GM18873 (cell line): ENCODE measurements around the gene USP17L24.
"Not testable (repeated sequence)": the region's sequence is repeated elsewhere in the genome, so short reads cannot be mapped to it uniquely, and the experiment has no call there.

Source experiments
- ATAC-seq: cut with Tn5 transposase; IDR thresholded peaks from one replicate; pipeline ENCODE4 v1.9.1; 2021; ENCODE audit warnings: mild to moderate bottlenecking, moderate library complexity, moderate number of reproducible peaks; ENCODE audit not compliant: unreplicated experiment, low FRiP score

The USP17L24 gene, protein sequence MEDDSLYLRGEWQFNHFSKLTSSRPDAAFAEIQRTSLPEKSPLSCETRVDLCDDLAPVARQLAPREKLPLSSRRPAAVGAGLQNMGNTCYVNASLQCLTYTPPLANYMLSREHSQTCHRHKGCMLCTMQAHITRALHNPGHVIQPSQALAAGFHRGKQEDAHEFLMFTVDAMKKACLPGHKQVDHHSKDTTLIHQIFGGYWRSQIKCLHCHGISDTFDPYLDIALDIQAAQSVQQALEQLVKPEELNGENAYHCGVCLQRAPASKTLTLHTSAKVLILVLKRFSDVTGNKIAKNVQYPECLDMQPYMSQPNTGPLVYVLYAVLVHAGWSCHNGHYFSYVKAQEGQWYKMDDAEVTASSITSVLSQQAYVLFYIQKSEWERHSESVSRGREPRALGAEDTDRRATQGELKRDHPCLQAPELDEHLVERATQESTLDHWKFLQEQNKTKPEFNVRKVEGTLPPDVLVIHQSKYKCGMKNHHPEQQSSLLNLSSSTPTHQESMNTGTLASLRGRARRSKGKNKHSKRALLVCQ

GRCh38 chr4:9324865-9325264 is at the start of gene USP17L24:
USP17L24 (plus strand) TSS chr4:9325165; CDS start chr4:9325165, 0 bp downstream.
- not testable (repeated sequence) for ATAC-seq

DNA sequence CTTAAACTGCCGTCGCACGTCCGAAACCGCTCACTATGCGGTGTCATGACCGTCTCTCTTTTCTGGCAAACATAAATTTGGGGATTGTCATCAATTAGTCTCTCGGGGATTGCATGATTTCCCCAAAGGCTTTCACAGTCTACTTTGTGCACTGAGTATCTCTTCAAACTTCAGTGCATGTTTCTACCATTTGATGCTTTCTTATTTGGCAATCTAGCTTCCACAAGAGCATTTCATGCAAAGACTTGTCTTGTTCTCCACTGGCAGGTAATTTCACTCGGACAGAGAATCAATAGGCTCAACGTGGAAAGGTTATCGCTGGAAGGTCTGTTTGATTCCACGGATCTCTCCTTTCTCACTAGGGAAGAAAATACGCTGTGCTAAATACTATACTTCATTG is 774 bp upstream of the USP17L24 start:
- ATAC-seq = not testable (repeated sequence)

DNA sequence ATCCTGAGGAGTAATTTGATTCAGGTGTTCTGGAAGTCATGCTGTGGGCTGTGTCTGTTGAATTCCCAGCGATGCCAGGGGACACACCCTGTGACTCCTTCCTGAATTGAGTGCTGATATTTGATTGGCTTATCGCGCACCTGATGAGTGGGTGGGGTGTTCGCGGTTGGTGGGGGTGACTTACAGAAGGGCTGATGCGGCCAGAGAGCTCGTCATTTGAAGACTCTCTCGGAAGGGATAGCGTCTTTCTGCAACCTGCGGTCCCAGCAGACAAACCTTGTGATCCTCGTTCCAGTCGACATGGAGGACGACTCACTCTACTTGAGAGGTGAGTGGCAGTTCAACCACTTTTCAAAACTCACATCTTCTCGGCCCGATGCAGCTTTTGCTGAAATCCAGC is 4.6 kb downstream of the USP17L24 start, which contains the start of gene USP17L25:
Gene USP17L25, plus strand, starts transcription at position 301 of the 400 bp plus-strand sequence. Its CDS starts 0 bp downstream, at position 301.
- not testable (repeated sequence) for ATAC-seq

DNA sequence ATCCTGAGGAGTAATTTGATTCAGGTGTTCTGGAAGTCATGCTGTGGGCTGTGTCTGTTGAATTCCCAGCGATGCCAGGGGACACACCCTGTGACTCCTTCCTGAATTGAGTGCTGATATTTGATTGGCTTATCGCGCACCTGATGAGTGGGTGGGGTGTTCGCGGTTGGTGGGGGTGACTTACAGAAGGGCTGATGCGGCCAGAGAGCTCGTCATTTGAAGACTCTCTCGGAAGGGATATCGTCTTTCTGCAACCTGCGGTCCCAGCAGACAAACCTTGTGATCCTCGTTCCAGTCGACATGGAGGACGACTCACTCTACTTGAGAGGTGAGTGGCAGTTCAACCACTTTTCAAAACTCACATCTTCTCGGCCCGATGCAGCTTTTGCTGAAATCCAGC is 9.4 kb downstream of the USP17L24 start, which contains the start of gene USP17L26:
Gene USP17L26, plus strand, starts transcription at position 301 of the 400 bp plus-strand sequence. Its CDS starts 0 bp downstream, at position 301.
- ATAC-seq = not testable (repeated sequence)

DNA sequence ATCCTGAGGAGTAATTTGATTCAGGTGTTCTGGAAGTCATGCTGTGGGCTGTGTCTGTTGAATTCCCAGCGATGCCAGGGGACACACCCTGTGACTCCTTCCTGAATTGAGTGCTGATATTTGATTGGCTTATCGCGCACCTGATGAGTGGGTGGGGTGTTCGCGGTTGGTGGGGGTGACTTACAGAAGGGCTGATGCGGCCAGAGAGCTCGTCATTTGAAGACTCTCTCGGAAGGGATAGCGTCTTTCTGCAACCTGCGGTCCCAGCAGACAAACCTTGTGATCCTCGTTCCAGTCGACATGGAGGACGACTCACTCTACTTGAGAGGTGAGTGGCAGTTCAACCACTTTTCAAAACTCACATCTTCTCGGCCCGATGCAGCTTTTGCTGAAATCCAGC is 14.1 kb downstream of the USP17L24 start, which contains the start of gene USP17L5:
Gene USP17L5, plus strand, starts transcription at position 301 of the 400 bp plus-strand sequence. Its CDS starts 0 bp downstream, at position 301.
- ATAC-seq = not testable (repeated sequence)

- ATAC-seq = not testable (repeated sequence)
Measured at GRCh38 chr4:9343848-9344247, 18.9 kb downstream of the USP17L24 start, which contains the start of gene USP17L27. USP17L27 (plus strand) TSS chr4:9344148; CDS start chr4:9344148, 0 bp downstream.

- ATAC-seq = not testable (repeated sequence)
Measured at GRCh38 chr4:9348593-9348992, 23.6 kb downstream of the USP17L24 start, which contains the start of gene USP17L28. USP17L28 (plus strand) TSS chr4:9348893; CDS start chr4:9348893, 0 bp downstream.

GRCh38 chr4:9350866-9351265 is 25.9 kb downstream of the USP17L24 start:
- ATAC-seq = not testable (repeated sequence)

GRCh38 chr4:9353338-9353737 is 28.4 kb downstream of the USP17L24 start, which contains the start of gene USP17L29:
USP17L29 (plus strand) TSS chr4:9353638; CDS start chr4:9353638, 0 bp downstream.
- ATAC-seq = not testable (repeated sequence)

- ATAC-seq = not testable (repeated sequence)
Measured at GRCh38 chr4:9362829-9363228, 37.9 kb downstream of the USP17L24 start, which contains the start of gene USP17L30. USP17L30 (plus strand) TSS chr4:9363129; CDS start chr4:9363129, 0 bp downstream.
